HepG2 (cell line): ENCODE results near the gene CAMTA2. TPM values are rescaled to one million over a fixed set of nuclear protein-coding genes. Genes with fewer than 3 reads are reported as not detected.
A peak's percentile ranks its signal among the peaks of the same experiment; 100 is the strongest.

ENCODE experiments used
- AKAP8 ChIP-seq: sonication (generic); formaldehyde crosslinking; IDR thresholded peaks from 2 replicates; pipeline ENCODE4 v1.5.1; 2020; ENCODE audit warnings: mild to moderate bottlenecking, missing genetic modification reagents
- CCAR2 ChIP-seq: fragments of 200-400 bp; formaldehyde crosslinking; optimal IDR thresholded peaks from 2 replicates; pipeline ENCODE3; 2018; ENCODE audit warnings: low read depth, mild to moderate bottlenecking, low read length, moderate library complexity
- DMAP1 ChIP-seq: IDR thresholded peaks from 2 replicates; pipeline ENCODE4 v1.6.1; 2016
- GABPB1 ChIP-seq: IDR thresholded peaks from 2 replicates; pipeline ENCODE4 v1.6.1; 2016; ENCODE audit warnings: mild to moderate bottlenecking, missing genetic modification reagents, moderate library complexity, missing compliant biosample characterization
- GLI4 ChIP-seq: sonication (generic); formaldehyde crosslinking; IDR thresholded peaks from 2 replicates; pipeline ENCODE4 v1.5.1; 2020; ENCODE audit warnings: missing genetic modification reagents, mild to moderate bottlenecking, moderate library complexity, borderline replicate concordance
- KLF6 ChIP-seq: IDR thresholded peaks from 2 replicates; pipeline ENCODE4 v1.8.0; 2016; ENCODE audit warnings: missing biosample characterization, missing genetic modification reagents
- POGZ ChIP-seq: sonication (generic); formaldehyde crosslinking; IDR thresholded peaks from 2 replicates; pipeline ENCODE4 v1.4.0; 2020; ENCODE audit warnings: mild to moderate bottlenecking, missing genetic modification reagents
- SNAPC4 ChIP-seq: sonication (generic); formaldehyde crosslinking; IDR thresholded peaks from 2 replicates; pipeline ENCODE4 v1.4.0; 2020; ENCODE audit warnings: mild to moderate bottlenecking, missing genetic modification reagents
- THAP8 ChIP-seq: sonication (generic); formaldehyde crosslinking; IDR thresholded peaks from 2 replicates; pipeline ENCODE4 v1.5.1; 2020; ENCODE audit warnings: missing genetic modification reagents, mild to moderate bottlenecking, borderline replicate concordance
- ZFP36L1 ChIP-seq: sonication (generic); formaldehyde crosslinking; IDR thresholded peaks from 2 replicates; pipeline ENCODE4 v1.8.0; 2022; ENCODE audit warnings: mild to moderate bottlenecking, missing genetic modification reagents, moderate library complexity
- ZNF136 ChIP-seq: sonication (generic); formaldehyde crosslinking; IDR thresholded peaks from 2 replicates; pipeline ENCODE4 v1.8.1; 2022; ENCODE audit warnings: low read depth, mild to moderate bottlenecking, moderate library complexity, missing genetic modification reagents
- ZNF143 ChIP-seq: sonication (generic); formaldehyde crosslinking; IDR thresholded peaks from 2 replicates; pipeline ENCODE4 v1.4.0; 2020; ENCODE audit warnings: missing genetic modification reagents
- ZNF335 ChIP-seq: sonication (generic); formaldehyde crosslinking; IDR thresholded peaks from 2 replicates; pipeline ENCODE4 v1.4.0; 2020; ENCODE audit warnings: missing genetic modification reagents
- ZNF441 ChIP-seq: sonication (generic); formaldehyde crosslinking; IDR thresholded peaks from 2 replicates; pipeline ENCODE4 v1.7.0; 2021; ENCODE audit warnings: missing genetic modification reagents, borderline replicate concordance
- ZNF576 ChIP-seq: sonication (generic); formaldehyde crosslinking; IDR thresholded peaks from 2 replicates; pipeline ENCODE4 v1.4.0; 2020; ENCODE audit warnings: mild to moderate bottlenecking, missing genetic modification reagents
- ZNF589 ChIP-seq: sonication (generic); formaldehyde crosslinking; conservative IDR thresholded peaks from 2 replicates; pipeline ENCODE4 v1.8.0; 2022; ENCODE audit warnings: mild to moderate bottlenecking, moderate library complexity, missing genetic modification reagents
- ZNF709 ChIP-seq: sonication (generic); formaldehyde crosslinking; IDR thresholded peaks from 2 replicates; pipeline ENCODE4 v1.5.0; 2020; ENCODE audit warnings: mild to moderate bottlenecking, missing genetic modification reagents
- polyA plus RNA-seq, 8 experiments: library from polyadenylated mRNA; depleted of rRNA in 3 of 8; stranded (reverse) in 7 of 8; unstranded in 1 of 8; fragments of >200 nt; fragmentation: Illumina TruSeq in 4 of 8; extraction: Trizol in 4 of 8; gene quantifications; 2 replicates each; pipeline versions ENCODE4 v1.2.1 to v1.2.3, GENCODE V29; 2011 to 2016; ENCODE audit warnings: low read depth in 4 of 8, missing spikeins in 1 of 8, mixed read lengths in 1 of 8; ENCODE audit not compliant: insufficient read depth in 1 of 8
- total RNA-seq, 5 experiments: library from RNA; depleted of rRNA; stranded (reverse); fragments of >200 nt; fragmentation: Illumina TruSeq; extraction: Trizol; gene quantifications; 2 replicates each; pipeline ENCODE4 v1.2.3, GENCODE V29; 2016; ENCODE audit warnings: low read depth in 1 of 5
- TF ChIP-seq, protein P1 (sequence below): sonication (generic); formaldehyde crosslinking; IDR thresholded peaks from 2 replicates; pipeline ENCODE4 v1.8.0; 2022; ENCODE audit warnings: missing genetic modification reagents, mild to moderate bottlenecking, moderate library complexity, borderline replicate concordance
- TF ChIP-seq, protein P2 (sequence below): sonication (generic); formaldehyde crosslinking; IDR thresholded peaks from 2 replicates; pipeline ENCODE4 v1.5.1; 2020; ENCODE audit warnings: missing genetic modification reagents, mild to moderate bottlenecking, borderline replicate concordance

CAMTA2 gene
- total and polyA plus RNA-seq, 2 of the 13 experiments (the other 11 are each of a cell fraction or from before 2014, with no cell fraction given), result 4.1 to 7.1 TPM

DNA sequence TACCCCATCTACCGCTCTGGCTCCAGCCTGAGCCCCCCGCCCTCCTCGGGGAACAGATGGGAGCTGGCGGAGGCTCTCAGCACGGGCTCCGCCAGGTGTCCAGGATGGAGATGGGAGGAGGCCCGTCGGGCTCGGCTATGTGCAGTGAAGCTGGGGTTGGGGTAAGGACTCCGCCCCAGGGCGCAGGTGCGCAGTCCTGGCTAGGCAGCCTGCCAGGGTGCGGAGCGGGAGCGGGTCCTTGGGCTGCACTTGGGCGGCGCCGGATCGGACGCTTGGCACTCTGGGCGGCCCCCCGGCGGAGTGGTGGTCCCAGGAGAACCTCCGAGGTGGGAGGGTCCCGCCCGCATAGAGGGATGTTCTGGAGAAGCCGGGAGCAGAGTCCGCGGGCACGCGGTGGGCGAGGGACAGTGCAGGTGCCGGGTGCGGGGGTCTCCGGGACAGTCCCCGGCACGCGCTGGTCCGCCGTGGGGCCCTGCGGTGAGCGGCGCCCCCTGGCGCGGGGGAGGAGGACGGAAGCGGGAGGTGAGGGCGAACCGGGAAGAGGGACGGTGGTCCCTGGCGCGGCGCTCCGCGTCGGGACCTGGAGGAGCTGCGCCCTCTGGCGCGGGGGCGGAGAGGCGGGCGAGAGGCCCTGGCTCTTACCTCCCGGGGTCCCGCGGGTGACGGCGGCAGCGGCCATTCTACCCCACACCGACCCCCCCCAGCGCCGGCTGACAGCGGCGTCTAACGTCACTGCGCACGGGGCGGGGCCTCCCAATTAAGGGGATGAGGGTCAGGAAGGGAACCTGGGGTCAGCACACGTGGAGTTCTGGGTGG, at the start of gene CAMTA2 (continued):
- TF ChIP-seq, protein P1, sequence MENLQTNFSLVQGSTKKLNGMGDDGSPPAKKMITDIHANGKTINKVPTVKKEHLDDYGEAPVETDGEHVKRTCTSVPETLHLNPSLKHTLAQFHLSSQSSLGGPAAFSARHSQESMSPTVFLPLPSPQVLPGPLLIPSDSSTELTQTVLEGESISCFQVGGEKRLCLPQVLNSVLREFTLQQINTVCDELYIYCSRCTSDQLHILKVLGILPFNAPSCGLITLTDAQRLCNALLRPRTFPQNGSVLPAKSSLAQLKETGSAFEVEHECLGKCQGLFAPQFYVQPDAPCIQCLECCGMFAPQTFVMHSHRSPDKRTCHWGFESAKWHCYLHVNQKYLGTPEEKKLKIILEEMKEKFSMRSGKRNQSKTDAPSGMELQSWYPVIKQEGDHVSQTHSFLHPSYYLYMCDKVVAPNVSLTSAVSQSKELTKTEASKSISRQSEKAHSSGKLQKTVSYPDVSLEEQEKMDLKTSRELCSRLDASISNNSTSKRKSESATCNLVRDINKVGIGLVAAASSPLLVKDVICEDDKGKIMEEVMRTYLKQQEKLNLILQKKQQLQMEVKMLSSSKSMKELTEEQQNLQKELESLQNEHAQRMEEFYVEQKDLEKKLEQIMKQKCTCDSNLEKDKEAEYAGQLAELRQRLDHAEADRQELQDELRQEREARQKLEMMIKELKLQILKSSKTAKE, result peak; percentile 33; the same call in 1 of the 2 replicates
- TF ChIP-seq GABPB1 (CRISPR knock-in tag), result peak; percentile 94
- TF ChIP-seq ZNF441 (CRISPR knock-in tag), result 0 out of 2 replicates have a peak, but pooled peaks have one; percentile 38
- TF ChIP-seq THAP8 (CRISPR knock-in tag), result peak; percentile 94
- no peak for TF ChIP-seq ZNF576 (CRISPR knock-in tag)
- TF ChIP-seq ZNF136 (CRISPR knock-in tag), result 0 out of 2 replicates have a peak, but pooled peaks have one; percentile 77
- 0 out of 2 replicates have a peak, but pooled peaks have one; percentile 15 for TF ChIP-seq ZNF143 (CRISPR knock-in tag)
- no peak for TF ChIP-seq CCAR2
- TF ChIP-seq ZFP36L1 (CRISPR knock-in tag), result peak; percentile 78
- TF ChIP-seq, protein P2, sequence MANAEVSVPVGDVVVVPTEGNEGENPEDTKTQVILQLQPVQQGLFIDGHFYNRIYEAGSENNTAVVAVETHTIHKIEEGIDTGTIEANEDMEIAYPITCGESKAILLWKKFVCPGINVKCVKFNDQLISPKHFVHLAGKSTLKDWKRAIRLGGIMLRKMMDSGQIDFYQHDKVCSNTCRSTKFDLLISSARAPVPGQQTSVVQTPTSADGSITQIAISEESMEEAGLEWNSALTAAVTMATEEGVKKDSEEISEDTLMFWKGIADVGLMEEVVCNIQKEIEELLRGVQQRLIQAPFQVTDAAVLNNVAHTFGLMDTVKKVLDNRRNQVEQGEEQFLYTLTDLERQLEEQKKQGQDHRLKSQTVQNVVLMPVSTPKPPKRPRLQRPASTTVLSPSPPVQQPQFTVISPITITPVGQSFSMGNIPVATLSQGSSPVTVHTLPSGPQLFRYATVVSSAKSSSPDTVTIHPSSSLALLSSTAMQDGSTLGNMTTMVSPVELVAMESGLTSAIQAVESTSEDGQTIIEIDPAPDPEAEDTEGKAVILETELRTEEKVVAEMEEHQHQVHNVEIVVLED (CRISPR knock-in tag), result peak; percentile 98
- TF ChIP-seq ZNF589 (CRISPR knock-in tag), result peak; percentile 85
- TF ChIP-seq DMAP1 (CRISPR knock-in tag), result peak; percentile 35; the same call in 1 of the 2 replicates
- TF ChIP-seq ZNF335 (CRISPR knock-in tag), result 0 out of 2 replicates have a peak, but pooled peaks have one; percentile 19
- peak; percentile 77 for TF ChIP-seq POGZ (CRISPR knock-in tag)
- peak; percentile 53; the same call in 1 of the 2 replicates for TF ChIP-seq KLF6 (CRISPR knock-in tag)
- no peak for TF ChIP-seq GLI4
- 0 out of 2 replicates have a peak, but pooled peaks have one; percentile 82 for TF ChIP-seq AKAP8 (CRISPR knock-in tag)
- TF ChIP-seq SNAPC4 (CRISPR knock-in tag), result no peak
- peak; percentile 92 for TF ChIP-seq ZNF709 (CRISPR knock-in tag)
